GM12874 (cell line): Measurements from ENCODE around the gene EIF6.

Experiments
- CTCF ChIP-seq: IDR thresholded peaks from 2 replicates; pipeline ENCODE4 v1.5.1; 2011; ENCODE audit warnings: low read depth, mild to moderate bottlenecking, control low read depth, low read length, moderate library complexity; ENCODE audit not compliant: insufficient read depth

The EIF6 gene

GRCh38 chr20:35274172-35275092 lies 10.1 kb downstream of the EIF6 start:
- TF ChIP-seq CTCF, result no peak

GRCh38 chr20:35273449-35274171 lies 11.0 kb downstream of the EIF6 start:
- TF ChIP-seq CTCF, result no peak

GRCh38 chr20:35271904-35272303 lies 12.7 kb downstream of the EIF6 start:
- no peak for TF ChIP-seq CTCF

GRCh38 chr20:35271073-35271882 lies 13.3 kb downstream of the EIF6 start:
- no peak for TF ChIP-seq CTCF

GRCh38 chr20:35270021-35270902 lies 14.3 kb downstream of the EIF6 start:
- no peak for TF ChIP-seq CTCF

- TF ChIP-seq CTCF, result peak; percentile 86
Observed at GRCh38 chr20:35269055-35269781, 15.4 kb downstream of the EIF6 start.
